Kidney epithelial cell (primary cell): Measurements from ENCODE around the gene CYRIA. TPM values are rescaled to one million over a fixed set of nuclear protein-coding genes. Genes with fewer than 3 reads are reported as not detected.

Experiments used
- DNase-seq: peaks from one replicate; pipeline ENCODE4 v3.0.0-alpha.2; 2010; ENCODE audit warnings: low read depth
- H3K27me3 ChIP-seq: 2 replicates; pipeline ENCODE4 v1.6.0; 2011; ENCODE audit warnings: low read length; ENCODE audit not compliant: control insufficient read depth, insufficient read depth
- H3K36me3 ChIP-seq: 2 replicates; pipeline ENCODE4 v1.5.1; 2011; ENCODE audit warnings: low read length; ENCODE audit not compliant: control insufficient read depth, insufficient read depth
- H3K4me3 ChIP-seq: 2 replicates; pipeline ENCODE4 v1.5.1; 2011; ENCODE audit warnings: low read depth, mild to moderate bottlenecking, control low read depth, low read length
- CTCF ChIP-seq: IDR thresholded peaks from 2 replicates; pipeline ENCODE4 v1.5.1; 2011; ENCODE audit warnings: mild to moderate bottlenecking, moderate library complexity, low read length, control low read depth, inconsistent platforms; ENCODE audit not compliant: insufficient read depth, poor library complexity, severe bottlenecking
- total RNA-seq: library from RNA; depleted of rRNA; stranded (reverse); fragments of >200 nt; gene quantifications from 2 replicates; pipeline ENCODE4 v1.2.3, GENCODE V29; 2015

The CYRIA gene
- total RNA-seq, 1 donor from 2014 or later: 3.0 TPM

- TF ChIP-seq CTCF: no peak
- no peak for DNase-seq
- H3K4me3 ChIP-seq: no peak overlapping the region
- no peaks in the 10 kb centered on the region for H3K36me3 ChIP-seq
- no peaks in the 10 kb centered on the region for H3K27me3 ChIP-seq
These were observed 35.1 kb upstream of the CYRIA start for GRCh38 chr2:16700551-16701259.

GRCh38 chr2:16693854-16694253 is 28.2 kb upstream of the CYRIA start:
- H3K4me3 ChIP-seq: no peak overlapping the region
- no peaks in the 10 kb centered on the region for H3K36me3 ChIP-seq
- TF ChIP-seq CTCF: no peak
- DNase-seq: no peak
- no peaks in the 10 kb centered on the region for H3K27me3 ChIP-seq

GRCh38 chr2:16691261-16691660 is 25.6 kb upstream of the CYRIA start:
- no peak for DNase-seq
- Histone ChIP-seq H3K36me3 (no peaks in the 10 kb centered on the region), H3K4me3 (no peak overlapping the region), H3K27me3 (no peaks in the 10 kb centered on the region)
- no peak for TF ChIP-seq CTCF

GRCh38 chr2:16687955-16688354 is 22.3 kb upstream of the CYRIA start:
- TF ChIP-seq CTCF: no peak
- Histone ChIP-seq H3K36me3 (no peaks in the 10 kb centered on the region), H3K4me3 (no peak overlapping the region), H3K27me3 (no peaks in the 10 kb centered on the region)
- no peak for DNase-seq

- H3K27me3 ChIP-seq: no peaks in the 10 kb centered on the region
- H3K36me3 ChIP-seq: no peaks in the 10 kb centered on the region
- DNase-seq: no peak
- no peak for TF ChIP-seq CTCF
- no peak overlapping the region for H3K4me3 ChIP-seq
These were observed 21.6 kb upstream of the CYRIA start for GRCh38 chr2:16687222-16687621.

GRCh38 chr2:16686641-16687040 is 21.0 kb upstream of the CYRIA start:
- no peak for DNase-seq
- H3K27me3 ChIP-seq: no peaks in the 10 kb centered on the region
- no peak for TF ChIP-seq CTCF
- no peaks in the 10 kb centered on the region for H3K36me3 ChIP-seq
- H3K4me3 ChIP-seq: no peak overlapping the region
